NCI-H1930 (cell line): ENCODE data around the gene M1AP.
A peak's percentile ranks its signal among the peaks of the same experiment; 100 is the strongest.

ENCODE experiments used
- DNase-seq, 2 experiments: peaks; one replicate each; lab custom pipeline; 2025; lab: John Stamatoyannopoulos, UW

M1AP gene

GRCh38 chr2:74524955-74525716 lies 123.0 kb downstream of the M1AP start:
- DNase-seq, result no peak

GRCh38 chr2:74524005-74524404 lies 124.1 kb downstream of the M1AP start:
- no peak for DNase-seq

GRCh38 chr2:74522516-74522915 lies 125.6 kb downstream of the M1AP start:
- no peak for DNase-seq

GRCh38 chr2:74516650-74517049 lies 131.5 kb downstream of the M1AP start:
- no peak for DNase-seq

GRCh38 chr2:74515981-74516633 lies 132.0 kb downstream of the M1AP start:
- no peak for DNase-seq

GRCh38 chr2:74515271-74515980 lies 132.7 kb downstream of the M1AP start:
- DNase-seq, result no peak

- DNase-seq, result peak in 1 of 2 experiments; percentile 18
Observed at GRCh38 chr2:74514368-74515270, 133.5 kb downstream of the M1AP start, which contains the start of gene TLX2. Gene TLX2 (plus strand): TSS chr2:74514450. CDS start chr2:74514807, 357 bp downstream.

- DNase-seq, result no peak
Observed at GRCh38 chr2:74513605-74514367, 134.3 kb downstream of the M1AP start.

- no peak for DNase-seq
Observed at GRCh38 chr2:74512744-74513604, 135.2 kb downstream of the M1AP start.

- DNase-seq, result no peak
Observed at GRCh38 chr2:74511104-74511989, 136.8 kb downstream of the M1AP start.

GRCh38 chr2:74510272-74510671 lies 137.9 kb downstream of the M1AP start:
- DNase-seq, result no peak

- DNase-seq, result peak; percentile 32 to 66
Observed at GRCh38 chr2:74507926-74508520, 140.1 kb downstream of the M1AP start.
